Thyroid gland (tissue), 4 donors: ENCODE results near the gene STKLD1. TPM values are rescaled to one million over a fixed set of nuclear protein-coding genes. Genes with fewer than 3 reads are reported as not detected.

Experiments used
- DNase-seq, 2 donors: peaks; one replicate each; pipeline ENCODE4 v3.0.0-alpha.2; 2019
- H3K27ac ChIP-seq, 3 donors: fragments of 200-600 bp; sonication (generic); 1 replicate in 2 of 3; 2 replicates in 1 of 3; pipeline ENCODE4 v1.5.1; 2016 to 2019; ENCODE audit warnings: mild to moderate bottlenecking in 1 of 3, moderate library complexity in 1 of 3
- H3K27me3 ChIP-seq: fragments of 200-600 bp; sonication (generic); one replicate; pipeline ENCODE4 v1.5.1; 2019
- H3K36me3 ChIP-seq, 2 donors: fragments of 200-600 bp; sonication (generic); one replicate each; pipeline ENCODE4 v1.5.1; 2016 to 2019
- H3K4me1 ChIP-seq, 2 donors: fragments of 200-600 bp; sonication (generic); one replicate each; pipeline ENCODE4 v1.5.1; 2017 to 2019
- H3K4me3 ChIP-seq, 3 donors: fragments of 200-600 bp; sonication (generic); replicated peaks in 1 of 3; 1 replicate in 2 of 3; 2 replicates in 1 of 3; pipeline ENCODE4 v1.5.1; 2016; ENCODE audit warnings: mild to moderate bottlenecking in 1 of 3
- H3K9me3 ChIP-seq: fragments of 200-600 bp; sonication (generic); one replicate; pipeline ENCODE4 v1.5.1; 2017
- POLR2A ChIP-seq, 2 donors: fragments of 450-650 bp; IDR thresholded peaks; one replicate each; pipeline ENCODE4 v1.6.1; 2017; ENCODE audit warnings: antibody characterized with exemption in 2 of 2, mild to moderate bottlenecking in 2 of 2, moderate library complexity in 1 of 2
- WGBS, 2 donors: methylation state at CpG; one replicate each; pipeline ENCODE4 v1.1.5; 2017; 5-methylcytosine and 5-hydroxymethylcytosine counted together
- intact Hi-C: fragments of 100-400 bp; cut with DNase I; formaldehyde crosslinking; loops from one replicate; pipeline ENCODE4 v1.15.1; 2023
- total RNA-seq, 4 donors: library from RNA; depleted of rRNA; stranded (reverse); fragments of >200 nt; gene quantifications; one replicate each; pipeline ENCODE4 v1.2.3, GENCODE V29; 2016
- TF ChIP-seq, protein P1 (sequence below), 6 experiments: fragments of 200-600 bp in 3 of 6; fragments of 450-650 bp in 3 of 6; sonication (generic) in 3 of 6; IDR thresholded peaks; one replicate each; pipeline ENCODE4 v1.5.1; 2016 to 2019; ENCODE audit warnings: antibody characterized with exemption in 6 of 6, mild to moderate bottlenecking in 2 of 6, inconsistent platforms in 1 of 6, moderate library complexity in 1 of 6

Gene STKLD1
- total RNA-seq, 4 donors from 2014 or later, result 1.6 to 2.2 TPM; not detected in 2

DNA sequence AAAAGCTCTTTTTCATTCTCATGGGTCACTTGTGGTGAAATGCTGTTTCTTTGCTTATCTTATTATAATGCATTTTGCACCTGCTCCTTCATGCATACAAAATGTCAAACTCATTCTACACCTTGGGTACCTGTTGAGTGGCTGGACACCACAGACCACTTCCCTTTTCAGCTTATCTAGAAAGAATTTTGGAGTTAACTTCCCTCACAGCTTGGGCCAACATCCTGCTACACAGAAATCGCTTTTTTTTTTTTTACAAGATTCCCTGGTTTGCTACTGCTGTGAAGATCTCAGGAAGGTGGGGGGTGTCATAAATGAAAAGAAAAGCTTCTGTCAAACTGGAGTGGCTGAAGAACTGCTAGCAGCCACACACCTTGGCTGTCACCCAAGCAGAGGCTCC lies 39.0 kb downstream of the STKLD1 start:
- no peak for DNase-seq
- intact Hi-C loops, result no loop called here

DNA sequence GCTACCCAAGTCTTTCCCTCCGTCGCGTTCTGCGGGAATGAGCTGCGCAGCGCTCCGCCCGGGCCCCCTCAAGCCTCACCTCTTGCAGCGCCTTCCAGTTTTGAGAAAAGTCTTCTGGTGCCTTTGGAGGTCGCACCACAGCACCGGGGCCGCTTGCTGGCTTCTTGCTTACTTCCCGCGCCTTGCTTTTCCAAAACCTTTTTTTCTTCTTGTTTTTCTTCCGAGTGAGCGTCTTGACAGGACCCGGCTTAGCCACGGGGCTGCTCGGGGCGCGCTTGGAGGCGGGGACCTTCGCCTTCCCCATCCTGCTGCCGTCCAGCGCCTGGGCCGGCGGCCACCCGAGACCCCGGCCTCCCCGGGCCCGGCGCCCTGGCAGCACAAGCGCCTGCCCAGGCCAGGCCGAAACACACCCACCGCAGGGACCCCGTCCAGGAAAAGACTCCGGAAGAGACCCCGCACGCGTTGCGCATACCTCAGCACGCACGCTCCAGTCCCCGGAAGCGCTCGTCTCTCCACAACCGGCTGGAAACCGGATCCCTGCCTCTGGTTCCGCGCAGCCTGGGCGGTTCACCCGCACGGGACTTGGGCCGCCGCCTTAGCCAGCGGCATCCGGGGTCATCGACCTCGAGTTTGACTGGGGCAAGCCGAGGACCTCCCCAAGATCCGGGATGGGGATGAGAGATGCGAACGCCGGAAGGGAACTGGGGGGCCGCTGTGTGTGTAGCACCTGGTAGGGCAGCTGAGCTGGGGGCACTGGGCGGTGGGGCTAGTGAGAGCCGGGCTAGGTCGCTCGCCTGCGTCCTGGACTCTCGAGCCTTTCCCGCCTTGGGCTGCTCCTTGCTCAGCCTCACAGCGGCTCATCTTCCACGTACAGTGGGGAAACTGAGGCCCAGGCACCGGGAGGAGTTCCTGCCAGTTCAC lies 41.6 kb downstream of the STKLD1 start, which contains the start of gene REXO4:
REXO4 (minus strand) TSS at position 470 of the 921 bp plus-strand sequence; CDS start at position 304, 166 bp downstream.
- 0% methylated on average over 32 of the region's 75 CpGs for WGBS, 2 donors
- intact Hi-C loops, result no loop called here
- peak; percentile 72 to 75 for DNase-seq

More for the DNA sequence above, 39.0 kb downstream of the STKLD1 start:
- peaks cover 9 to 34% of the 10 kb centered on the region in 2 donors for H3K36me3 ChIP-seq
- WGBS, 2 donors, result 81 to 84% methylated on average over 1 of the region's 1 CpG
- H3K4me1 ChIP-seq, result peaks cover 11 to 12% of the 10 kb centered on the region in 2 donors
- TF ChIP-seq, protein P1, sequence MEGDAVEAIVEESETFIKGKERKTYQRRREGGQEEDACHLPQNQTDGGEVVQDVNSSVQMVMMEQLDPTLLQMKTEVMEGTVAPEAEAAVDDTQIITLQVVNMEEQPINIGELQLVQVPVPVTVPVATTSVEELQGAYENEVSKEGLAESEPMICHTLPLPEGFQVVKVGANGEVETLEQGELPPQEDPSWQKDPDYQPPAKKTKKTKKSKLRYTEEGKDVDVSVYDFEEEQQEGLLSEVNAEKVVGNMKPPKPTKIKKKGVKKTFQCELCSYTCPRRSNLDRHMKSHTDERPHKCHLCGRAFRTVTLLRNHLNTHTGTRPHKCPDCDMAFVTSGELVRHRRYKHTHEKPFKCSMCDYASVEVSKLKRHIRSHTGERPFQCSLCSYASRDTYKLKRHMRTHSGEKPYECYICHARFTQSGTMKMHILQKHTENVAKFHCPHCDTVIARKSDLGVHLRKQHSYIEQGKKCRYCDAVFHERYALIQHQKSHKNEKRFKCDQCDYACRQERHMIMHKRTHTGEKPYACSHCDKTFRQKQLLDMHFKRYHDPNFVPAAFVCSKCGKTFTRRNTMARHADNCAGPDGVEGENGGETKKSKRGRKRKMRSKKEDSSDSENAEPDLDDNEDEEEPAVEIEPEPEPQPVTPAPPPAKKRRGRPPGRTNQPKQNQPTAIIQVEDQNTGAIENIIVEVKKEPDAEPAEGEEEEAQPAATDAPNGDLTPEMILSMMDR (IDR thresholded peaks at IDR 0.05), result no peak
- no peak for TF ChIP-seq POLR2A (IDR thresholded peaks at IDR 0.05)
- no peaks in the 10 kb centered on the region for H3K9me3 ChIP-seq
- H3K4me3 ChIP-seq, result no peak overlapping the region
- no peaks in the 10 kb centered on the region for H3K27me3 ChIP-seq
- no peak overlapping the region for H3K27ac ChIP-seq

DNA sequence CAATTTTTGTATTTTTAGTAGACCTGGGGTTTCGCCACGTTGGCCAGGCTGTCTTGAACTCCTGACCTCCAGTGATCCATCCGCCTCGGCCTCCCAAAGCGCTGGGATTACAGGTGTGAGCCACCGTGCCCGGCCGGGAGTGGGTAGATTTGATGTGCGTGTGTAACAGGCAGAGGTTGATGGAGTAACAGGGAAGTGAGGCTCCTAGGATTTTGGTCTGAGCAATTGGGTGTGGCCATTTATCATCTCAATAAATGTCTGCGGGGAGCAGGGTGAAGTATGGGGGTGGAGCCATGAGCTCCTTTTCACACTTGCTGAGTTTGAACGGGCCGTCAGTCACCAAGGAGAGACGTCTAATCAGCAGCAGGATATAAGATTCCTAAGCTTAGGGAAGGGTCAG lies 42.8 kb downstream of the STKLD1 start:
- intact Hi-C loops, result no loop called here
- WGBS, 2 donors, result 76 to 82% methylated on average over 13 of the region's 13 CpGs

More for the DNA sequence above, 41.6 kb downstream of the STKLD1 start, which contains the start of gene REXO4:
- Histone ChIP-seq H3K27me3 (no peaks in the 10 kb centered on the region), H3K27ac (peak within 1 kb of the TSS; percentile 61 to 83 (median 82)), H3K36me3 (peaks cover 0 to 7% of the 10 kb centered on the region in 2 donors), H3K4me3 (peak within 1 kb of the TSS; percentile 72 to 90 (median 78)), H3K4me1 (peaks cover 11 to 12% of the 10 kb centered on the region in 2 donors), H3K9me3 (no peaks in the 10 kb centered on the region)
- TF ChIP-seq, protein P1 (IDR thresholded peaks at IDR 0.05), result peak in 1 of 6 experiments; percentile 9
- peak in 1 of 2 donors; percentile 33 for TF ChIP-seq POLR2A (IDR thresholded peaks at IDR 0.05)

DNA sequence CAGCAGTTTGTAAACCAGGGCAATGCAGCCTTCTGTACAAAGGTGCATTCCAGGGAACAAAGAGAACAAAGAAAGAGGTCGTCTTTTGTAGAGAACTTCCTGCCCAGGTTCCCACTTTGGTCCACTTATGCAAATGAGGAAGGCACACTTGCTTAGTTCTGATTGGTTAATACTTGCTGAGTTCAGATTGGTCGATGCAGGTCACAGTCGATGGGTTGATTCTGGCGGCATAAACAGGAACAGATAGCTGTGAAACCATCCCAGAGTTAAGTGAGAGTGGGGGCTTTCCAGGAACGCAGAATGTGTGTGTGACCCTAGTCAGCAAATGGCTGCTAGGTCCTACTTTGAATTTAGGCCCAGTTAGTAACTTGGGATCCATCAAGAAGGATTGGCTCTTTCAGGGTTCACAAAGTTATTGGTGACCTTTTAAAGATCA lies 44.2 kb downstream of the STKLD1 start:
- Histone ChIP-seq H3K9me3 (no peaks in the 10 kb centered on the region), H3K4me3 (no peak overlapping the region), H3K27ac (no peak overlapping the region), H3K27me3 (no peaks in the 10 kb centered on the region), H3K4me1 (peaks cover 11 to 12% of the 10 kb centered on the region in 2 donors), H3K36me3 (no peaks in the 10 kb centered on the region)
- intact Hi-C loops, result no loop called here
- 70 to 71% methylated on average over 5 of the region's 5 CpGs for WGBS, 2 donors
- TF ChIP-seq POLR2A (IDR thresholded peaks at IDR 0.05), result no peak
- TF ChIP-seq, protein P1 (IDR thresholded peaks at IDR 0.05), result no peak
- no peak for DNase-seq

More for the DNA sequence above, 42.8 kb downstream of the STKLD1 start:
- H3K36me3 ChIP-seq, result peaks cover 0 to 3% of the 10 kb centered on the region in 2 donors
- H3K4me1 ChIP-seq, result peaks cover 11 to 12% of the 10 kb centered on the region in 2 donors
- TF ChIP-seq, protein P1 (IDR thresholded peaks at IDR 0.05), result no peak
- no peak for TF ChIP-seq POLR2A (IDR thresholded peaks at IDR 0.05)
- H3K27me3 ChIP-seq, result no peaks in the 10 kb centered on the region
- no peaks in the 10 kb centered on the region for H3K9me3 ChIP-seq
- DNase-seq, result no peak
- H3K4me3 ChIP-seq, result no peak overlapping the region
- H3K27ac ChIP-seq, result no peak overlapping the region
